SU-DHL-6 (cell line): Measurements from ENCODE around the gene GRIK4.

Experiments
- H2AFZ ChIP-seq: fragments of 200-600 bp; sonication (generic); 2 replicates; pipeline ENCODE4 v1.6.1; 2014; ENCODE audit warnings: low read depth, mild to moderate bottlenecking, moderate library complexity, mixed read lengths, antibody characterized with exemption, low read length; ENCODE audit not compliant: severe bottlenecking
- H3F3A ChIP-seq: fragments of 200-600 bp; shearing (Covaris generic); 2 replicates; pipeline ENCODE4 v1.6.0; 2016; ENCODE audit warnings: antibody characterized with exemption, mild to moderate bottlenecking; ENCODE audit not compliant: insufficient read depth
- H3K27ac ChIP-seq: fragments of 200-600 bp; sonication (generic); 2 replicates; pipeline ENCODE4 v1.5.1; 2016; ENCODE audit warnings: low read depth, mild to moderate bottlenecking, low read length, moderate library complexity, mixed read lengths
- H3K27me3 ChIP-seq: fragments of 200-600 bp; sonication (generic), shearing (Covaris generic); 2 replicates; pipeline ENCODE4 v1.6.0; 2014; ENCODE audit warnings: mild to moderate bottlenecking, low read length
- H3K36me3 ChIP-seq: fragments of 200-600 bp; sonication (generic); 2 replicates; pipeline ENCODE4 v1.6.1; 2014; ENCODE audit warnings: mild to moderate bottlenecking, low read length, mixed read lengths
- H3K4me2 ChIP-seq: fragments of 300-600, 200-600 bp; shearing (Covaris generic), sonication (generic); 2 replicates; pipeline ENCODE4 v1.6.0; 2014; ENCODE audit warnings: low read length, low read depth, mild to moderate bottlenecking; ENCODE audit not compliant: poor library complexity, severe bottlenecking
- H3K4me3 ChIP-seq: fragments of 200-600 bp; sonication (generic); 2 replicates; pipeline ENCODE4 v1.5.1; 2014; ENCODE audit warnings: antibody characterized with exemption, low read length, mild to moderate bottlenecking, mixed read lengths; ENCODE audit not compliant: insufficient read depth, poor library complexity, severe bottlenecking
- H3K79me2 ChIP-seq: fragments of 200-600 bp; sonication (generic); 2 replicates; pipeline ENCODE4 v1.6.1; 2014; ENCODE audit warnings: mild to moderate bottlenecking, low read length, moderate library complexity; ENCODE audit not compliant: insufficient read depth
- H3K9ac ChIP-seq: fragments of 200-600 bp; sonication (generic); 2 replicates; pipeline ENCODE4 v1.7.0; 2014; ENCODE audit warnings: mild to moderate bottlenecking, low read length
- H3K9me2 ChIP-seq: fragments of 200-600 bp; sonication (generic); replicated peaks from 2 replicates; pipeline ENCODE4 v1.6.1; 2014; ENCODE audit warnings: low read length; ENCODE audit not compliant: insufficient read depth
- H3K9me3 ChIP-seq: fragments of 200-600 bp; sonication (generic); 2 replicates; pipeline ENCODE4 v1.6.1; 2014; ENCODE audit warnings: low read length, mixed read lengths; ENCODE audit not compliant: insufficient read depth
- H4K20me1 ChIP-seq: fragments of 200-600 bp; sonication (generic); 2 replicates; pipeline ENCODE4 v1.6.1; 2014; ENCODE audit warnings: low read depth, mild to moderate bottlenecking, antibody characterized with exemption, low read length, moderate library complexity, mixed read lengths
- CTCF ChIP-seq: fragments of 200-600 bp; sonication (generic); IDR thresholded peaks from one replicate; pipeline ENCODE4 v1.5.1; 2017; ENCODE audit warnings: antibody characterized with exemption, mild to moderate bottlenecking, low read length, moderate library complexity; ENCODE audit not compliant: insufficient read depth, poor library complexity, severe bottlenecking
- EZH2phosphoT487 ChIP-seq: fragments of 200-600 bp; sonication (generic), shearing (Covaris generic); conservative IDR thresholded peaks from 2 replicates; pipeline ENCODE4 v1.6.1; 2018; ENCODE audit warnings: mild to moderate bottlenecking, antibody characterized with exemption, low read length, moderate library complexity, mixed read lengths

The GRIK4 gene

GRCh38 chr11:120492486-120492885 is 19.1 kb upstream of the GRIK4 start:
- Histone ChIP-seq H3K36me3 (no peaks in the 10 kb centered on the region), H3K27ac (no peak overlapping the region), H3K4me2 (no peak overlapping the region), H3K4me3 (no peak overlapping the region), H3F3A (no peaks in the 10 kb centered on the region), H2AFZ (no peak overlapping the region), H3K9me3 (no peaks in the 10 kb centered on the region), H3K27me3 (no peaks in the 10 kb centered on the region), H3K79me2 (no peaks in the 10 kb centered on the region), H3K9me2 (no peaks in the 10 kb centered on the region), H3K9ac (no peak overlapping the region), H4K20me1 (no peaks in the 10 kb centered on the region)
- TF ChIP-seq CTCF = no peak
- TF ChIP-seq EZH2phosphoT487 = no peak

GRCh38 chr11:120494595-120494994 is 17.0 kb upstream of the GRIK4 start:
- Histone ChIP-seq H3F3A (no peaks in the 10 kb centered on the region), H3K4me3 (no peak overlapping the region), H3K27me3 (no peaks in the 10 kb centered on the region), H3K9ac (no peak overlapping the region), H2AFZ (no peak overlapping the region), H3K9me3 (no peaks in the 10 kb centered on the region), H3K4me2 (no peak overlapping the region), H4K20me1 (no peaks in the 10 kb centered on the region), H3K36me3 (no peaks in the 10 kb centered on the region), H3K27ac (no peak overlapping the region), H3K9me2 (no peaks in the 10 kb centered on the region), H3K79me2 (no peaks in the 10 kb centered on the region)
- TF ChIP-seq CTCF (no peak), EZH2phosphoT487 (no peak)

GRCh38 chr11:120499088-120499487 is 12.5 kb upstream of the GRIK4 start:
- H3K4me3 ChIP-seq = no peak overlapping the region
- H3K27ac ChIP-seq = no peak overlapping the region

More at GRCh38 chr11:120499088-120499487, 12.5 kb upstream of the GRIK4 start:
- no peak overlapping the region for H2AFZ ChIP-seq
- H3K9ac ChIP-seq = no peak overlapping the region
- no peaks in the 10 kb centered on the region for H3K27me3 ChIP-seq
- no peak overlapping the region for H3K4me2 ChIP-seq
- no peaks in the 10 kb centered on the region for H3K9me3 ChIP-seq
- H4K20me1 ChIP-seq = no peaks in the 10 kb centered on the region
- no peak for TF ChIP-seq CTCF
- TF ChIP-seq EZH2phosphoT487 = no peak
- H3F3A ChIP-seq = no peaks in the 10 kb centered on the region
- no peaks in the 10 kb centered on the region for H3K36me3 ChIP-seq
- H3K9me2 ChIP-seq = no peaks in the 10 kb centered on the region
- H3K79me2 ChIP-seq = no peaks in the 10 kb centered on the region
